Measurements from ENCODE around the gene DLD.
"Not testable (repeated sequence)": the region's sequence is repeated elsewhere in the genome, so short reads cannot be mapped to it uniquely, and the experiment has no call there.

The DLD gene

GRCh38 chr7:107879400-107880035 is 11.5 kb upstream of the DLD start:
- POLR2A ChIA-PET (ENCODE audit: low non-redundant PET) = no interaction called here
- no peak overlapping the region for H3K27ac ChIP-seq
- TF ChIP-seq, protein P1, sequence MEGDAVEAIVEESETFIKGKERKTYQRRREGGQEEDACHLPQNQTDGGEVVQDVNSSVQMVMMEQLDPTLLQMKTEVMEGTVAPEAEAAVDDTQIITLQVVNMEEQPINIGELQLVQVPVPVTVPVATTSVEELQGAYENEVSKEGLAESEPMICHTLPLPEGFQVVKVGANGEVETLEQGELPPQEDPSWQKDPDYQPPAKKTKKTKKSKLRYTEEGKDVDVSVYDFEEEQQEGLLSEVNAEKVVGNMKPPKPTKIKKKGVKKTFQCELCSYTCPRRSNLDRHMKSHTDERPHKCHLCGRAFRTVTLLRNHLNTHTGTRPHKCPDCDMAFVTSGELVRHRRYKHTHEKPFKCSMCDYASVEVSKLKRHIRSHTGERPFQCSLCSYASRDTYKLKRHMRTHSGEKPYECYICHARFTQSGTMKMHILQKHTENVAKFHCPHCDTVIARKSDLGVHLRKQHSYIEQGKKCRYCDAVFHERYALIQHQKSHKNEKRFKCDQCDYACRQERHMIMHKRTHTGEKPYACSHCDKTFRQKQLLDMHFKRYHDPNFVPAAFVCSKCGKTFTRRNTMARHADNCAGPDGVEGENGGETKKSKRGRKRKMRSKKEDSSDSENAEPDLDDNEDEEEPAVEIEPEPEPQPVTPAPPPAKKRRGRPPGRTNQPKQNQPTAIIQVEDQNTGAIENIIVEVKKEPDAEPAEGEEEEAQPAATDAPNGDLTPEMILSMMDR (conservative IDR thresholded peaks at IDR 0.05; ENCODE audit: low read depth) = peak; percentile 95
- DNase-seq (ENCODE audit: low spot score) = peak; percentile 63
- CTCF ChIA-PET = interaction anchor here (0.5 to 1.2 kb wide), 11 partner anchors 9 to 704 kb away, joined by 3 read pairs; partner anchors contain the start of gene BCAP29

GRCh38 chr7:107882766-107883165 is 8.2 kb upstream of the DLD start:
- ChIA-PET POLR2A (ENCODE audit: low non-redundant PET) (no interaction called here), CTCF (no interaction called here)
- H3K27ac ChIP-seq = no peak overlapping the region
- no peak for DNase-seq (ENCODE audit: low spot score)
- TF ChIP-seq, protein P1 (conservative IDR thresholded peaks at IDR 0.05; ENCODE audit: low read depth) = no peak

DNA sequence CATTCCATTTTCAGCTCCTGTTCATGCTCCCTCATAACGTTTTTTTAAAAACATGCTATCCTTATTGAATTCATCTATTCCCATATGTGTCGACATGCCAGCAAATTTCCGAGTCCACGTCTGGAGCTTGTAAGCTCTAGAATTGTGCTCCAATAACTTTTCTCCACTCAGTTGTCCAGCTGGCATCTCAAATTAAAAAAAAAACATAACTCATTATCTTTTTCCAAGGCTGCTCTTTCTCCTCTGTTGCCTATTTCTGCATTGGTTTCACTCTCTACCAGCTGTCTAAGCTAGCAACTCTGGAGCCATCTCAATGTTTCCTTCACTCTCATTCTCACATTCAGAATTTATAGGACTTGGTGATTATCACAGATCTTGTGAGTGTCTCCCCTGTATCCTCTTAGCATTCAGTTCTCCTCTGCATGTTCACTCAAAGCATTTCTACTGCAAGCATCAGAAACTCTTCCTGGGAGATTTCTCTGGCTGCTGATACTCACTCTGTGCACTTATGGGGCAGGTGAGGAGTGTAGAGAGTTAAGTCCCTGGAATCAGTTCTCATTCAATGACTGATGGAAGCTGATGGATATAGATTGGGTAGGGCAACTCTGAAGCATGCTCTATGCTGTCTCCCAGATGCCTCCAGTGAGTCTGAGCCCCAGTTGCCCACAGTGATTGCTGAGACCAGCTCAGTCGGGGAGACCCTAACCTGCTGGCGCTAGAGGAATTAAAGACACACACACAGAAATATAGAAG is 6.7 kb upstream of the DLD start:
- TF ChIP-seq, protein P1 (conservative IDR thresholded peaks at IDR 0.05; ENCODE audit: low read depth) = no peak
- POLR2A ChIA-PET (ENCODE audit: low non-redundant PET) = no interaction called here
- H3K27ac ChIP-seq = no peak overlapping the region
- no peak for DNase-seq (ENCODE audit: low spot score)
- CTCF ChIA-PET = no interaction called here

DNA sequence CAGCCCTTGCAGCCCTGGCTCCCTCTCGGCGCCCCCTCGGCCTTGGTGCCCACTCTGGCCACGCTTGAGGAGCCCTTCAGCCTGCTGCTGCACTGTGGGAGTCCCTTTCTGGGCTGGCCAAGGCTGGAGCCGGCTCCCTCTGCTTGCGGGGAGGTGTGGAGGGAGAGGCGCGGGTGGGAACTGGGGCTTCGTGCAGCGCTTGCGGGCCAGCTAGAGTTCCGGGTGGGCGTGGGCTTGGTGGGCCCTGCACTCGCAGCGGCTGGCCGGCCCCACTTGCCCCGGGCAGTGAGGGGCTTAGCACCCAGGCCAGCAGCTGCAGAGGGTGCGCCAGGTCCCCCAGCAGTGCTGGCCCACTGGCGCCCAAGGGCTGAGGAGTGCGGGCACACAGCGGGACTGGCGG is 3.2 kb upstream of the DLD start:
- DNase-seq (ENCODE audit: low spot score); POLR2A ChIA-PET (ENCODE audit: low non-redundant PET); H3K27ac ChIP-seq: not testable (repeated sequence)
- CTCF ChIA-PET = interaction anchor here (0.6 kb wide), 1 partner anchor 10 kb away, joined by 3 read pairs; no protein-coding TSS in a partner anchor

GRCh38 chr7:107889992-107890391 is 991 bp upstream of the DLD start:
- TF ChIP-seq, protein P1 (conservative IDR thresholded peaks at IDR 0.05; ENCODE audit: low read depth) = no peak
- CTCF ChIA-PET = no interaction called here
- DNase-seq (ENCODE audit: low spot score) = no peak
- POLR2A ChIA-PET (ENCODE audit: low non-redundant PET) = interaction anchor here (0.5 kb wide), 1 partner anchor 175 kb away, joined by 5 read pairs; no protein-coding TSS in a partner anchor
- H3K27ac ChIP-seq = no peak overlapping the region

DNA sequence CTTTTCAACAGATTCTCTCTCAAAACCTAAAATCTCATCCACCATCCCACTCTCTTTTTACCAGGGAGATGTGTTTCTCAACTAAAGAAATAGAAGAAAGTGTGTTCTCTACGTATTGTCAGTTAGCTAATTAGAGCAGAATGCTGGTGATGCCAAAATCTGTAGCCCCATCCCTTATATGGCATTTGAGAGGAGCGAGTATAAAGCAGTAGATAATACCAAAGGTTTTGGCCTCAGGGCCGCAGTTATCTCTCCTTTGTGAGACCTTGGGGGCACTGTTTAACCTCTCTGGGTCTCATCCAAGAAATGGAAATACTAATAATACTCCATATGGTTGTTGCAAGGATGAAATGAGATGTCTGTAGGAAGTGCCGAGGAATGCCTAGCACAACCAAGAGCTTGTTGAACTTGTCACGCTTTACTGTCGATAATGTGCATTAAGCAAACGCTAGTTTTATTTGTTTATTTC is 456 bp upstream of the DLD start:
- TF ChIP-seq, protein P1 (conservative IDR thresholded peaks at IDR 0.05; ENCODE audit: low read depth) = no peak
- ChIA-PET CTCF (interaction anchor here (1.0 kb wide), 1 partner anchor 16 kb away, joined by 3 read pairs; no protein-coding TSS in a partner anchor), POLR2A (ENCODE audit: low non-redundant PET) (interaction anchor here (0.5 kb wide), 1 partner anchor 176 kb away, joined by 5 read pairs; no protein-coding TSS in a partner anchor)
- H3K27ac ChIP-seq = peak overlapping the region; percentile 82
- DNase-seq (ENCODE audit: low spot score) = no peak
